OCI-LY3 (cell line): Measurements from ENCODE around the gene LTBP1.

ENCODE experiments used
- CTCF ChIP-seq: fragments of 200-600, 300-600 bp; sonication (generic); IDR thresholded peaks from 2 replicates; pipeline ENCODE4 v1.5.1; 2014; ENCODE audit warnings: antibody characterized with exemption, low read length, low read depth
- EZH2phosphoT487 ChIP-seq: fragments of 200-600 bp; shearing (Covaris generic); IDR thresholded peaks from 2 replicates; pipeline ENCODE4 v1.6.1; 2018; ENCODE audit warnings: antibody characterized with exemption, mixed run types, low read depth

DNA sequence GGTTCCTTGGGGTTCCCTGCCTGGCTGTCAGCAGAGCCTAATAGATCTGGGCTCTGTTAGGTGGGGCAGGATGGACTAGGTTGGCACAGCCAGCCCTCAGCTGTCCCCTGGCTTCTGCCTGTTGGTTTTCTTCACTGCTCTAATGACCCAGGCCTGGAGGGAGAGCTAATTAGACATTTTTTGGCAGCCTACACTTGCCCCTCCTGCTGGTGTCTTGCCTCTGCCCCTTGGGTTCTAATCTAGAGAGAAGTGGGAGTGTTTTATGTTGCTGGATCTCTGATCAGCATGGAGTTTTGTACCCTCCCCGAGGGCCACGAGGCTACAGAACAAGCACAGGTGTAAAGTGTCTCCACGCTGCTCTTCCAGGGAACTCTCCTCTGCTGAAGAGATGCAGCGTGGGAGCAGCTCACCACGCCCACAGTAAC, 330.3 kb downstream of the LTBP1 start:
- TF ChIP-seq EZH2phosphoT487 (no peak), CTCF (no peak)
